Endothelial cell of umbilical vein (primary cell): Measurements from ENCODE around the gene CNTD1. TPM values are rescaled to one million over a fixed set of nuclear protein-coding genes. Genes with fewer than 3 reads are reported as not detected.

ENCODE experiments used
- BruUV-seq: library from RNA; stranded (reverse); fragments of 400-500 nt; replicated peaks from 2 replicates; lab custom pipeline; 2021; lab: Mats Ljungman, UMichigan
- CTCF ChIA-PET: fragments of 300-600, 350-600 bp; sonication (Branson Sonifier 250); formaldehyde crosslinking; loops from one replicate; lab custom pipeline; 2021; ENCODE audit warnings: antibody characterized with exemption, inconsistent platforms; lab: Charles Lee
- POLR2A ChIA-PET: fragments of 300-600, 350-600 bp; sonication (Branson Sonifier 250); formaldehyde crosslinking; loops from one replicate; lab custom pipeline; 2021; ENCODE audit warnings: antibody characterized with exemption, inconsistent platforms; lab: Charles Lee
- DNase-seq: peaks from one replicate; pipeline ENCODE4 v3.0.0-alpha.2; 2011; ENCODE audit warnings: low read depth, low spot score
- FAIRE-seq: peaks from 2 replicates; lab custom pipeline; 2011; peaks lifted over from hg19 to GRCh38; lab: Jason Lieb, UNC
- H2AFZ ChIP-seq: 2 replicates; pipeline ENCODE4 v1.6.0; 2012; ENCODE audit warnings: low read depth, low read length, control low read depth, inconsistent platforms
- H3K27ac ChIP-seq: 2 replicates; pipeline ENCODE4 v1.5.1; 2011; ENCODE audit warnings: low read depth, mild to moderate bottlenecking, control low read depth, low read length, moderate library complexity; ENCODE audit not compliant: insufficient read depth
- H3K27me3 ChIP-seq, 2 experiments: 2 replicates each; pipeline versions ENCODE4 v1.6.0 to v1.6.1; 2011; ENCODE audit warnings: low read length in 2 of 2, mixed read lengths in 1 of 2; ENCODE audit not compliant: control insufficient read depth in 2 of 2, insufficient read depth in 2 of 2
- H3K36me3 ChIP-seq, 2 experiments: 2 replicates in 1 of 2; 3 replicates in 1 of 2; pipeline ENCODE4 v1.5.1; 2011; ENCODE audit warnings: low read length in 2 of 2, mild to moderate bottlenecking in 1 of 2, moderate library complexity in 1 of 2; ENCODE audit not compliant: control insufficient read depth in 2 of 2, insufficient read depth in 2 of 2; ENCODE audit errors: extremely low read depth in 1 of 2
- H3K4me1 ChIP-seq: 3 replicates; pipeline ENCODE4 v1.5.1; 2011; ENCODE audit warnings: mild to moderate bottlenecking, low read length; ENCODE audit not compliant: control insufficient read depth, insufficient read depth; ENCODE audit errors: extremely low read depth
- H3K4me2 ChIP-seq: 2 replicates; pipeline ENCODE4 v1.6.1; 2011; ENCODE audit warnings: low read length, control low read depth, mixed read lengths; ENCODE audit not compliant: insufficient read depth
- H3K4me3 ChIP-seq, 3 experiments: fragments of 200-600 bp in 1 of 3; sonication (generic), shearing (Covaris generic) in 1 of 3; replicated peaks in 1 of 3; 2 replicates each; pipeline ENCODE4 v1.5.1; 2011 to 2016; ENCODE audit warnings: control low read depth in 3 of 3, low read length in 3 of 3, mild to moderate bottlenecking in 2 of 3, inconsistent platforms in 1 of 3, low read depth in 1 of 3, moderate library complexity in 1 of 3; ENCODE audit not compliant: insufficient read depth in 1 of 3
- H3K79me2 ChIP-seq: 2 replicates; pipeline ENCODE4 v1.6.0; 2012; ENCODE audit warnings: low read length, inconsistent platforms; ENCODE audit not compliant: control insufficient read depth, insufficient read depth
- H3K9ac ChIP-seq: replicated peaks from 2 replicates; pipeline ENCODE3; 2011; ENCODE audit warnings: low read length, control low read depth; ENCODE audit not compliant: insufficient read depth; ENCODE audit errors: extremely low read depth
- H3K9me1 ChIP-seq: replicated peaks from 3 replicates; pipeline ENCODE4 v1.6.0; 2011; ENCODE audit warnings: mild to moderate bottlenecking, low read length; ENCODE audit not compliant: control insufficient read depth, insufficient read depth; ENCODE audit errors: extremely low read depth
- H3K9me3 ChIP-seq: replicated peaks from 2 replicates; pipeline ENCODE4 v1.5.1; 2012; ENCODE audit warnings: low read length, inconsistent platforms; ENCODE audit not compliant: control insufficient read depth, insufficient read depth
- H4K20me1 ChIP-seq: replicated peaks from 2 replicates; pipeline ENCODE3; 2011; ENCODE audit warnings: mild to moderate bottlenecking, low read length; ENCODE audit not compliant: control insufficient read depth, insufficient read depth; ENCODE audit errors: extremely low read depth
- CTCF ChIP-seq, 2 donors: IDR thresholded peaks; 1 replicate in 1 of 2; 2 replicates in 1 of 2; pipeline ENCODE4 v1.5.1; 2011; ENCODE audit warnings: low read length in 2 of 2, mild to moderate bottlenecking in 2 of 2, moderate library complexity in 2 of 2, control low read depth in 1 of 2, inconsistent platforms in 1 of 2, low read depth in 1 of 2; ENCODE audit not compliant: insufficient read depth in 1 of 2; ENCODE audit errors: extremely low read depth in 1 of 2
- EZH2 ChIP-seq: IDR thresholded peaks from 2 replicates; pipeline ENCODE4 v1.6.1; 2012; ENCODE audit warnings: borderline replicate concordance, low read depth, mild to moderate bottlenecking, moderate library complexity, low read length, inconsistent platforms; ENCODE audit not compliant: severe bottlenecking
- FOS ChIP-seq: IDR thresholded peaks from 2 replicates; pipeline ENCODE4 v1.6.1; 2011; ENCODE audit warnings: mild to moderate bottlenecking, low read length, moderate library complexity, borderline replicate concordance; ENCODE audit not compliant: insufficient read depth
- GATA2 ChIP-seq: IDR thresholded peaks from 2 replicates; pipeline ENCODE4 v1.7.0; 2011; ENCODE audit warnings: low read depth, mild to moderate bottlenecking, moderate library complexity, mixed read lengths, low read length; ENCODE audit not compliant: insufficient read length, insufficient read depth
- JUN ChIP-seq: IDR thresholded peaks from 2 replicates; pipeline ENCODE4 v1.6.1; 2011; ENCODE audit warnings: borderline replicate concordance, low read depth; ENCODE audit not compliant: insufficient read length, insufficient read depth
- MAX ChIP-seq: IDR thresholded peaks from 2 replicates; pipeline ENCODE4 v1.6.1; 2011; ENCODE audit not compliant: insufficient read depth, insufficient read length
- MYC ChIP-seq: IDR thresholded peaks from one replicate; pipeline ENCODE4 v1.6.1; 2011; ENCODE audit warnings: mild to moderate bottlenecking, low read depth, low read length
- POLR2AphosphoS5 ChIP-seq: IDR thresholded peaks from 2 replicates; pipeline ENCODE4 v1.6.1; 2012; ENCODE audit warnings: low read depth, mild to moderate bottlenecking, control low read depth, low read length, moderate library complexity; ENCODE audit not compliant: insufficient read depth
- dilution Hi-C: fragments of 300-500 bp; cut with MboI; formaldehyde crosslinking; loops from one replicate; pipeline ENCODE4 v1.15.0; 2019; ENCODE audit warnings: low sequenced_read_pairs; ENCODE audit not compliant: extremely low pct_ligation_motif_present
- intact Hi-C: fragments of 100-400 bp; cut with micrococcal nuclease; formaldehyde crosslinking; loops from one replicate; pipeline ENCODE4 v1.10.0; 2022
- polyA plus RNA-seq, 4 experiments: library from polyadenylated mRNA; depleted of rRNA in 3 of 4; stranded (reverse) in 3 of 4; unstranded in 1 of 4; fragments of >200 nt; gene quantifications; 2 replicates each; pipeline versions ENCODE4 v1.2.1 to v1.2.3, GENCODE V29; 2011 to 2012; ENCODE audit warnings: missing spikeins in 1 of 4
- total RNA-seq: library from RNA; stranded (reverse); gene quantifications from 2 replicates; pipeline ENCODE4 v1.2.3, GENCODE V29; 2021

The CNTD1 gene
- total and polyA plus RNA-seq, 2 donors (not counting 3 experiments of a cell fraction or from before 2014, with no cell fraction given): not detected

- H3K9me1 ChIP-seq: no peaks in the 10 kb centered on the region
- no peaks in the 10 kb centered on the region for H3K79me2 ChIP-seq
- no peak overlapping the region for H3K27ac ChIP-seq
- peaks cover 30% of the 10 kb centered on the region for H3K4me1 ChIP-seq
- no peak overlapping the region for H3K4me3 ChIP-seq
- H3K36me3 ChIP-seq: peaks cover 0 to 8% of the 10 kb centered on the region in 2 experiments
- H3K9ac ChIP-seq: no peak overlapping the region
- ChIA-PET POLR2A (no interaction called here), CTCF (interaction anchor here (4.8 kb wide), 1 partner anchor 13 kb away, joined by 53 read pairs; no protein-coding TSS in a partner anchor)
- no peak for TF ChIP-seq FOS
- TF ChIP-seq MYC: no peak
- TF ChIP-seq GATA2: no peak
- TF ChIP-seq JUN: no peak
- TF ChIP-seq MAX: no peak
- no peak for TF ChIP-seq EZH2
- no peak for TF ChIP-seq CTCF (IDR thresholded peaks at IDR 0.05; ENCODE audit: extremely low read depth in 1 of 2, insufficient read depth in 1 of 2, low read depth in 1 of 2, low read length in 2 of 2)
- no peak for TF ChIP-seq POLR2AphosphoS5
- no peaks in the 10 kb centered on the region for H3K9me3 ChIP-seq
- BruUV-seq: no TSS peak
- peak; percentile 61 for FAIRE-seq
- intact Hi-C loops (loop anchor here (2.0 kb wide), 1 partner anchor 55 kb away; no protein-coding TSS in a partner anchor), dilution Hi-C loops (no loop called here)
- H2AFZ ChIP-seq: no peak overlapping the region
- peak; percentile 21 for DNase-seq
- no peaks in the 10 kb centered on the region for H4K20me1 ChIP-seq
- H3K4me2 ChIP-seq: no peak overlapping the region
- no peaks in the 10 kb centered on the region for H3K27me3 ChIP-seq
Observed at GRCh38 chr17:42775534-42776098, 23.0 kb upstream of the CNTD1 start.
